ENCODE measurements around the gene NRG3.

The NRG3 gene

DNA sequence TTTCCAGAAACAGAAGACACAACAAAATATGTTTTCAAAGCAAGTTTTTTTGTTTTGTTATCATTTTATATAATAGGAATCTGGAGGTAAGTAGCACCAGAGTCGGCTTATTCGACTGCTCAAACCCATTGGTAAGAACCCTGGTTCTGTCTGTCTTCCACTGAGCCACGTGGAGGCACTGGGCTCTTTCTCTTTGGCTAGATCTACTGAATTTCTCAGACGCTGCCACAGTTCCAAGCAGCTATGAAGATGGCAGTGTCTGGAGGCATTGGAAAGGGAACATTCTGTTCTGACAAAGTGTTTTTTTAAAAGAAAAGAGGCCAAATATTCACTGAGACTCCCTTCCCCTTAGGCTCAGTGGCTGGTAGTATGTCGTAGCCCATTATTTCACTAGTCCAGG is 338.8 kb downstream of the NRG3 start:
- no peaks in the 10 kb centered on the region for H3K27me3 Mint-ChIP-seq
- no peaks in the 10 kb centered on the region for H3K36me3 Mint-ChIP-seq
- H3K9me3 Mint-ChIP-seq (ENCODE audit: low read depth), result no peaks in the 10 kb centered on the region
- no peak overlapping the region for H3K27ac Mint-ChIP-seq
- no peak overlapping the region for H3K4me3 Mint-ChIP-seq
- H3K4me1 Mint-ChIP-seq (ENCODE audit: low read depth), result no peaks in the 10 kb centered on the region

- Mint-ChIP-seq H3K36me3 (no peaks in the 10 kb centered on the region), H3K4me1 (ENCODE audit: low read depth) (no peaks in the 10 kb centered on the region), H3K4me3 (no peak overlapping the region), H3K27ac (no peak overlapping the region), H3K27me3 (no peaks in the 10 kb centered on the region), H3K9me3 (ENCODE audit: low read depth) (no peaks in the 10 kb centered on the region)
These were observed 346.1 kb downstream of the NRG3 start for GRCh38 chr10:82221056-82221455.

DNA sequence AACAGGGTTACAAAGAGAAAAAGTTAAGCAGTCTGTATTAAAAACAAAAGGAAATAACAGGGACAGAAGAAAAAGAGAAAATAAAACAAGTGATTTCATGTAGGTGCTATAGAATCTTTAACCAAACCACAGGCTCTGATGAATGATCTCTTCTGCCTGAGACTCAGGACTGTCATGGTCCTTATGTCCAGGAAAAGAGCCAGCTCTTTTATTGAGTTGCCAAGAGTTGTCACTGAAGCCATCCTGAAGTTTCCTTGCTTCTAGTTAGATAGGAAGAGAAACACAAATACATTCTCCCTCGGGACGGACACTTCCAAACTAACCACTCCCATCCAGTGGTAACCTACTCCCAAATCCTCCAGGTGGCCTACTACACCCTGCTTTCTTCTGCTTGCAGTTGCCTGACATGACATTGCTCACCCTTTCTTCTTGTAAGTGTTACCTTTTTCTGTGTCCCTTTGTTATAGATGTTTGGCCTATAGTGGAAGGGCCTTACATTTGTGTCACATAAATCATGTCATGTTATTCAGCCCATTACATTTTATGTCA is 346.7 kb downstream of the NRG3 start:
- Mint-ChIP-seq H3K9me3 (ENCODE audit: low read depth) (no peaks in the 10 kb centered on the region), H3K4me1 (ENCODE audit: low read depth) (no peaks in the 10 kb centered on the region), H3K27ac (no peak overlapping the region), H3K4me3 (no peak overlapping the region), H3K36me3 (no peaks in the 10 kb centered on the region), H3K27me3 (no peaks in the 10 kb centered on the region)

DNA sequence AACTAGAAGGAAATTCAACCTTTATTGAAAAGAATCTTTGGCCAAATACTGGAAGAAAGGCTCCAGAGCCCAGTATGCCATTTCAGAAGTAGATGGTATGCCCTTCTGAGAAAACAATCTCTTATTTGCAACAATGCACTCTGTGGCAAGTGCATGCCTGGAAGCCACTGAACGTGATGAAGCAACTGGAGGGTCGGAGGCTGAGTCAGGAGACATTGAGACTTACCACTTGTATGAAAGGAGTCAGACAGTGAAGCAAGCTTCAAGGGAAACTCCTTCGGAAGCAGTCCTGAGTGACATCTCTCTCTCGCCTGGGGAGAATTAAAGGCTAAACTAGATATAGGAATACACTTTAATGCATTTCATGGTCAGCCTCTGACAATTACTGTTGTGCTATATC is 353.7 kb downstream of the NRG3 start:
- Mint-ChIP-seq H3K4me3 (no peak overlapping the region), H3K36me3 (no peaks in the 10 kb centered on the region), H3K27ac (no peak overlapping the region), H3K9me3 (ENCODE audit: low read depth) (peaks cover 5% of the 10 kb centered on the region), H3K27me3 (no peaks in the 10 kb centered on the region), H3K4me1 (ENCODE audit: low read depth) (no peaks in the 10 kb centered on the region)

GRCh38 chr10:82234173-82234572 is 359.2 kb downstream of the NRG3 start:
- Mint-ChIP-seq H3K4me3 (no peak overlapping the region), H3K4me1 (ENCODE audit: low read depth) (no peaks in the 10 kb centered on the region), H3K27me3 (no peaks in the 10 kb centered on the region), H3K36me3 (no peaks in the 10 kb centered on the region), H3K9me3 (ENCODE audit: low read depth) (peaks cover 10% of the 10 kb centered on the region), H3K27ac (no peak overlapping the region)

DNA sequence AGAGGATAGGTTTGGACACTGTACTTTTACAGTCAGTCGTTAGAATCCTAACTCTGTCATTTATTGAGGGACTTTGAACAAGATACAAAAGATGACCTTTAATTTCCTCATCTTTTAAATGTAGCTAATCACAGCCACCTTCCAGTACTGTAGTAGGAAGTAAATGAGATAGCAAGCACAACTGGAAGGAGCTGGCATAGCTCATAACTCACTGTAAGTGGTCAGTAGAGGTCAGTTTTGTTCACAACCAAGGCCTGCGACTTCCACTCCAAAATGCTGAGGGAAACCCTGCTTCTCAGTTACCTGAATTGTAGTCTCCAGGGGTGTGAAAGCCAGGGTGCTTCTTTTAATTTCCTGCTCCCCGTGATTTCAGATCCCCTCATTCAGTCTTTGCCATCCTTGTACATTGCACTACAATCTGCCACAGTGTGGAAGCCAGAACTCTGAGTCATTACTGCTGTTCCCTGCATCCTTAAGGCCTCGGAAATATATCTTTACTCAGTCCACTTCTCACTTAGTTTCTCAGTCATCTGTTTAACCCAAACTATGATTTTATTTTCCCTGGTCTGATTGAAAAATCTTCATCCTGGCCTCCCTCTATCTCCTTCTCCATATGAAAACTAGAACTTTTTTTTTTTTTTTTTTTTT is 361.2 kb downstream of the NRG3 start:
- Mint-ChIP-seq H3K4me3 (no peak overlapping the region), H3K27me3 (no peaks in the 10 kb centered on the region), H3K9me3 (ENCODE audit: low read depth) (peaks cover 10% of the 10 kb centered on the region), H3K27ac (no peak overlapping the region), H3K36me3 (no peaks in the 10 kb centered on the region), H3K4me1 (ENCODE audit: low read depth) (no peaks in the 10 kb centered on the region)

- Mint-ChIP-seq H3K9me3 (ENCODE audit: low read depth) (peaks cover 9% of the 10 kb centered on the region), H3K4me1 (ENCODE audit: low read depth) (no peaks in the 10 kb centered on the region), H3K36me3 (no peaks in the 10 kb centered on the region), H3K27ac (no peak overlapping the region), H3K27me3 (no peaks in the 10 kb centered on the region), H3K4me3 (no peak overlapping the region)
These were observed 363.3 kb downstream of the NRG3 start for GRCh38 chr10:82238291-82238690.

DNA sequence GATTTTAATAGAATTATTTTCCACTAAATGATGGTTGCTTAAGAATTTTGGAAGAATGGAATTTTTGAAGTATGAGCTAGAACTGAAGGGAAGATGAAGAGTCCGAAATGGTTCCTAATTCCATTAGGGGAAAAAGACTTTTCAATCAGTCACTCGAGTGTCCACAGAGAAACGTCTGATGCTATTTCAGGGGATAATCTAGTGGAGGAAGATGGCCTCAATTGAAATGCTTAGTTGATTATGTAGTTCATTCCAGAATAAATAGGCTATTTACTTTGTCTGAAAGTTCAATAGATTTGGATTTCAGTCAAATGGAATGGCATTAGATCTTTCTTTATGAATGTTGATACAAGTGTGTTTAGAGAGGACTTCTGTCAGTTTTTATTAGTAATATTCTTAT is 365.4 kb downstream of the NRG3 start:
- Mint-ChIP-seq H3K27me3 (no peaks in the 10 kb centered on the region), H3K9me3 (ENCODE audit: low read depth) (no peaks in the 10 kb centered on the region), H3K36me3 (no peaks in the 10 kb centered on the region), H3K4me3 (no peak overlapping the region), H3K4me1 (ENCODE audit: low read depth) (no peaks in the 10 kb centered on the region), H3K27ac (no peak overlapping the region)

- Mint-ChIP-seq H3K27me3 (no peaks in the 10 kb centered on the region), H3K4me3 (no peak overlapping the region), H3K9me3 (ENCODE audit: low read depth) (no peaks in the 10 kb centered on the region), H3K27ac (no peak overlapping the region), H3K36me3 (no peaks in the 10 kb centered on the region), H3K4me1 (ENCODE audit: low read depth) (no peaks in the 10 kb centered on the region)
These were observed 367.8 kb downstream of the NRG3 start for GRCh38 chr10:82242778-82243177.

- Mint-ChIP-seq H3K4me3 (no peak overlapping the region), H3K27ac (no peak overlapping the region), H3K9me3 (ENCODE audit: low read depth) (no peaks in the 10 kb centered on the region), H3K4me1 (ENCODE audit: low read depth) (no peaks in the 10 kb centered on the region), H3K27me3 (no peaks in the 10 kb centered on the region), H3K36me3 (no peaks in the 10 kb centered on the region)
These were observed 370.2 kb downstream of the NRG3 start for GRCh38 chr10:82245157-82245556.

GRCh38 chr10:82245906-82246560 is 371.0 kb downstream of the NRG3 start:
- Mint-ChIP-seq H3K9me3 (ENCODE audit: low read depth) (no peaks in the 10 kb centered on the region), H3K4me1 (ENCODE audit: low read depth) (no peaks in the 10 kb centered on the region), H3K27ac (no peak overlapping the region), H3K36me3 (no peaks in the 10 kb centered on the region), H3K27me3 (no peaks in the 10 kb centered on the region), H3K4me3 (no peak overlapping the region)

DNA sequence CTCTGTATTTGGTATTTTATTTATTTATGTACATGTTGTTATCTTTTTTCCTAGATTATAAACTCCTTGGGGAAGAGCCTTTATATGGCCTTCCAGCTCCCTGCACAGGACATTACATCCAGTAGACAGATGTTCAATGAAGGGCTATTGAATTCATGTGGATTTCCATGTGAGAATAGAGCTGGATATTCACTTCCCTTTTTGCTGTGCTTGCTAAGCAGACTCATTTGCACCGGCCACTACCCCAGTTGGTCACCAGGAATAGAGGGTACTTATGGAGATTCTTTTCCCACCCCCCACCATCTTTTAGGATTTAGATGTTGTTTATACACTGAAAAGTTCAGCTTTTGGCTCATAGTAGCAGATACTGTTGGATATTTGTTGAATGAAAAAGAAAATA is 374.1 kb downstream of the NRG3 start:
- no peaks in the 10 kb centered on the region for H3K4me1 Mint-ChIP-seq (ENCODE audit: low read depth)
- no peak overlapping the region for H3K4me3 Mint-ChIP-seq
- no peaks in the 10 kb centered on the region for H3K27me3 Mint-ChIP-seq
- no peak overlapping the region for H3K27ac Mint-ChIP-seq
- H3K9me3 Mint-ChIP-seq (ENCODE audit: low read depth), result no peaks in the 10 kb centered on the region
- no peaks in the 10 kb centered on the region for H3K36me3 Mint-ChIP-seq

GRCh38 chr10:82251222-82251906 is 376.4 kb downstream of the NRG3 start:
- no peak overlapping the region for H3K27ac Mint-ChIP-seq
- H3K4me1 Mint-ChIP-seq (ENCODE audit: low read depth), result no peaks in the 10 kb centered on the region
- no peaks in the 10 kb centered on the region for H3K36me3 Mint-ChIP-seq
- H3K4me3 Mint-ChIP-seq, result no peak overlapping the region
- H3K9me3 Mint-ChIP-seq (ENCODE audit: low read depth), result no peaks in the 10 kb centered on the region
- no peaks in the 10 kb centered on the region for H3K27me3 Mint-ChIP-seq

DNA sequence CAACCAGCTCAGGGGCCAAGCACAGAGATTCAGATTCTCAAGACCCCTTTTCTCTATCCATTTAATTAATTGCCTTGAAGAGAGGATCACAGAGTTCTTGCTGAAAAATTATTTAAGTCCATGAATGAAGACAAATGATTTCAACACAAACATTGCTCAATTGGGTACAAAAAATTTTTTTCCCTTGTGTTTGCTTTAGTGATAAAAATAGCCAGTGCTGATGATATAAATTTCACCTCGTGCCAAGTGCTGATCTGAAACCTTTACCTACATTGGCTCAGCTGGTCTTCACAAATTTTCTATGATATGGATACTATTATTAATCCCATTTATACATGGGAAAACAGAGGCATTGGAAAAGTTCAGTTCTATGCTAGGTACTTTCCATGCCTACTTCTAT is 377.1 kb downstream of the NRG3 start:
- H3K27ac Mint-ChIP-seq, result no peak overlapping the region
- H3K9me3 Mint-ChIP-seq (ENCODE audit: low read depth), result no peaks in the 10 kb centered on the region
- H3K36me3 Mint-ChIP-seq, result no peaks in the 10 kb centered on the region

DNA sequence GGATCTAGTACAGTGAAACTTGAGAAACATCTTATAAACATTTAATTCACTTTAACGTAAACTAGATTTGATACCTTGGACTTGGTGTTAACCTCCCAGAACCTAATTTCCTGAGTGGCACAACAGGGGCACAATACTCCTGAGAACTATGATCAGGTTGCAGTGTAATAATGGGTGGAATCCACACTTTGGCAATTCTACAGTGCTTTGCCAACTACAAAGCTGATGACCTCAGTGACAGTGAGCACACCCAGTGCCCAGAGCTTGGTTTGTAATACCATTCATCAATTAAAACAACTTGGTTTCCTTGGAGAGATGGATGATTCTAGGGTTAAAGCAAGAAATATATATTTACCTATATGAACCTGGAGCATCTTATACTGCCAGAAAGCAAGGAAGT is 379.2 kb downstream of the NRG3 start:
- no peaks in the 10 kb centered on the region for H3K9me3 Mint-ChIP-seq (ENCODE audit: low read depth)
- no peaks in the 10 kb centered on the region for H3K27me3 Mint-ChIP-seq
- no peak overlapping the region for H3K27ac Mint-ChIP-seq
- no peak overlapping the region for H3K4me3 Mint-ChIP-seq
- H3K4me1 Mint-ChIP-seq (ENCODE audit: low read depth), result no peaks in the 10 kb centered on the region
- no peaks in the 10 kb centered on the region for H3K36me3 Mint-ChIP-seq

More for the DNA sequence above, 377.1 kb downstream of the NRG3 start:
- Mint-ChIP-seq H3K27me3 (no peaks in the 10 kb centered on the region), H3K4me1 (ENCODE audit: low read depth) (no peaks in the 10 kb centered on the region), H3K4me3 (no peak overlapping the region)
